NCI-H1417 (cell line): Measurements from ENCODE around the gene ZMYND8.
A peak's percentile ranks its signal among the peaks of the same experiment; 100 is the strongest.
"Not testable (repeated sequence)": the region's sequence is repeated elsewhere in the genome, so short reads cannot be mapped to it uniquely, and the experiment has no call there.

Experiments
- DNase-seq, 3 experiments: peaks; one replicate each; lab custom pipeline; 2025; lab: John Stamatoyannopoulos, UW

The ZMYND8 gene

GRCh38 chr20:47246061-47246777, 110.3 kb downstream of the ZMYND8 start:
- no peak for DNase-seq

- not testable (repeated sequence) for DNase-seq
Observed at GRCh38 chr20:47245166-47245565, 111.3 kb downstream of the ZMYND8 start.

DNA sequence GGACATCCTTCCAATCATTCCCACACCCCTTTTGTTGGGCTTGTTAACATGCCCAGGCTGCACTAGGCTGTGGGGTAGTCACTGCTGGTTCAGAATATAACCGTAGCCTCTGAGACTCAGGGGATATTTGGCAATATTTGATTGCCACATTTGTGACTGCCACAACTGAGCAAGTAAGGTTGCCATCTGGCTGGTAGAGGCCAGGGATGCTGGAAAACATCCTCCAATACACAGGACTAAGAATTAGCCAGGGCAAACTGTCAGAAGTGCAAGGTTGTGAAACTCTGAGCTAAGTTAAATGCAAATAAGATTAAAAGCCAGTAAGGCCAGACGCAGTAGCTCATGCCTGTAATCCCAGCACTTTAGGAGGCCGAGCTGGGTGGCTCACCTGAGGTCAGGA, 112.0 kb downstream of the ZMYND8 start:
- no peak for DNase-seq

DNA sequence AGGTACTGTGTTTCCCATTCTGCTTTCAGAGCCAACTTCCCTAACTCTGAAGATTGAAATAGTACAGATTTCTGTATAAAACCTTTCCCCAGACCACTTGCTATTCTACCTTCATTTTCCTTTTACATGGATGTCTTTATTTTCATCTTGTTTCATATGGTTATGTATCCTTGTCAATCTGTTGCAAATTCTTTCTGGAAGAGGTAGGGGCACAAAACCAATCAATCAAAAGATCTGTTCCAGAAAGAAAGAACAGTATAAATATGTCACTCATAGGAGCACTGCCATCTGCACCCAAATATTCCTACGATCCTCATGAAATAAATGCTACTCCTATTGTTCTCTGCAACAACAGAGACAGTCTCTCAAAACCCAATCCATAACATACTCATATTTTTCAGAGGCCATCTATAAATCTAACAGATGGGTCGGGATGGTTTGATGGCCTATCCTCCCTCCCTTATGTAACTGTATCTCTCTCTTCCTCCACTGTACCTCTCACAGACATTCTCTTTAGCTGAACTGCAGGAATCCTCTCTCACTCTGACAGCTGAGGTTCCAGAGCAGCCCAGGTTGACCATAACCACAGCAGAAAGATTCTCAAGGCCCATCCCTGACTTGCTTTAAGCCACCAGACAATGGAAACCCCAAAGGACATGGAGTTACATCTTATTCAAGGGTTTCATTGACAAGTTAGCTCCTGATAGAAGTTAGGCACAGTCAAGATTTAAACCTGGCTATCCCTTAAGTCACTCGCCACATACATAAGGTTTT, 112.8 kb downstream of the ZMYND8 start:
- no peak for DNase-seq

DNA sequence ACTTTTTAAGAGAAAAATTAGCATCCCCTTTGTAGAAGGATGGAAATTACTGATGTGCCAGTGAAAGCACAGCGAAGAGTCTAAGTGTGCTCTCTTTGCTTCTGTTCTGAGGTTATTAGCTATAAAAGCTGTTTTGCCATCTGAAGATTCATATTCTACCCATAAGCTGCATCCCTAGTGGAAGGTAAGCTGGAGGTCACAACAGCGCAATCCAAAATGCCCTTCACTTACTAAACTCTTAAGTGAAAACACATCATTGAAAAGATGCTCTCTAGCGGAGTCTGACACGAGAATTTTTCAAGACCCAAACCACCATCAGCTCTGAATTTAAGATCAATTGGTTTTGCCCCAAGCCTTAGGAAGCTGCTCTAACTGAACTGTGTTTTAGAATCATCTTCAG, 113.5 kb downstream of the ZMYND8 start:
- DNase-seq: no peak

GRCh38 chr20:47241345-47241781, 115.1 kb downstream of the ZMYND8 start:
- no peak for DNase-seq

DNA sequence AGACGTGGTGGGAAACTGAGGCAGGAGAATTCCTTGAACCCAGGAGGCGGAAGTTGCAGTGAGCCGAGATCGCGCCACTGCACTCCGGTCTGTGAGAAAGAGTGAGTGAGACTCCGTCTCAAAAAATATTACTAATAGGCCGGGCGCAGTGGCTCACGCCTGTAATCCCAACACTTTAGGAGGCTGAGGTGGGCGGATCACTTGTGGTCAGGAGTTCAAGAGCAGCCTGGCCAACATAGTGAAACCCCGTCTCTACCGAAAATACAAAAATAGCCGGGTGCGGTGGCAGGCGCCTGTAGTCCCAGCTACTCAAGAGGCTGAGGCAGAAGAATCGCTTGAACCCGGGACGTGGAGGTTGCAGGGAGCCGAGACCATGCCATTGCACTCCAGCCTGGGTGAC, 116.4 kb downstream of the ZMYND8 start:
- not testable (repeated sequence) for DNase-seq

DNA sequence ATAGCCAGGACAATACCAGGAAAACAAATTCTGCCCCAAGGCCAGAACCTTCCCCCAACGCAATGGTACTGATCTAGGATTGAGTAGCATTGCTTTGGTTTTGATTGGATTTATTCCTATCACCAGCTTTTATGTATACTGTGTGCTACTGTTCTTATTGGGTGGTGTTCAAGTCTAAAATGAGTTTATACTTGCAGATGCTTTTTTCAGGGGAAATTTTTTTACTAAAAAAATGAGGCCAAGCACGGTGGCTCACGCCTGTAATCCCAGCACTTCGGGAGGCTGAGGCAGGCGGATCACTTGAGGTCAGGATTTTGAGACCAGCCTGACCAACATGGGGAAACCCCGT, 116.8 kb downstream of the ZMYND8 start:
- no peak for DNase-seq

GRCh38 chr20:47238780-47239718, 117.5 kb downstream of the ZMYND8 start:
- no peak for DNase-seq

- no peak for DNase-seq
Observed at GRCh38 chr20:47237715-47238114, 118.8 kb downstream of the ZMYND8 start.

DNA sequence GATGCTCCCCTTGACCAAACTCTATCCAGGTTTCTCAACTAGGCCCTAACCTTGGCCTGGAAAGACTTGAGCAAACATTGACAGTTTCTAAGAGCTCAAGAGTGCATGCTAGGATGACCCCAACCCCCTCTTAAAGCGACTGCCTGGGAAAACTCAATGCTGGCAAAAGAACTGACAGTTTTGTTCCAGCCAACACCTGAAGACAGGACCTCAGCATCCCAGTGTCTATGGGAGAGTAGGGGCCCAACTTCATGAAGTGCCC, 119.9 kb downstream of the ZMYND8 start:
- DNase-seq: no peak

DNA sequence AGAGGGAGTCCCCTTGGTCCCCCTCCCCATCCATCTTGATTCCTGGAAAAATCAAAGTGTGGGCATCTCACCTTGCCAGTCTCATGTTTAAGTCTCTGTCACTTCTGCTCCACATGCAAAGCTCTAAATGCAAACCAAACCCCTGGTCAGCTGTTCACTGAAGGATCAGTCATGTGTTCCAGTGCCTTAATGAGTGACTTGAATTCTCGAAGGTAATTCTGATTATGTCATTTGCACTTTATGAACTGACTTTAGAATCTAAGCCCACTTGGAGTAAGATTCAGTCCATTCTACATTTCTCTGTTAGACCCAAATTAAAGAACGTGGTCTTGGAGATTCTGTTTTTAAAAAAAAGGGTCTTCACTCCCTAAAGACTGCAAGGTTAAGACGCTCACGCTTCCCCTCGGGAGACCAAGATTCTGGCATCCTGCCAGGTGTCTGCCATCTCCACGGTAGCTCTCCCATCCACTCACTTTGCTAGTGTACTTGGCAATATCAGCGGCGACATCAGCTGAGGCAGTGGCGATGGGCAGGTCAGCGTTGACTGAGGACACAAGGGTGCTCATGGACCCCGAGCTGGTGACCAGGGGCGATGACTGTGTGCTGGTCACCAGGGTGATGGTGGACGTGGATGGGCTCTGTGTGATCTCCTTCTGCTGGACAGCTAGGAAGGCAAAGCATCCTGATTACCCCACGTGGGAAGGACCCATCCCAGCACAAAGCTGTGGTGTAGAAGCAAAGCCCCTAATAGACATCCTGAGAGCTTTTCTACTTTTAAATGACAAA, 120.5 kb downstream of the ZMYND8 start:
- no peak for DNase-seq

DNA sequence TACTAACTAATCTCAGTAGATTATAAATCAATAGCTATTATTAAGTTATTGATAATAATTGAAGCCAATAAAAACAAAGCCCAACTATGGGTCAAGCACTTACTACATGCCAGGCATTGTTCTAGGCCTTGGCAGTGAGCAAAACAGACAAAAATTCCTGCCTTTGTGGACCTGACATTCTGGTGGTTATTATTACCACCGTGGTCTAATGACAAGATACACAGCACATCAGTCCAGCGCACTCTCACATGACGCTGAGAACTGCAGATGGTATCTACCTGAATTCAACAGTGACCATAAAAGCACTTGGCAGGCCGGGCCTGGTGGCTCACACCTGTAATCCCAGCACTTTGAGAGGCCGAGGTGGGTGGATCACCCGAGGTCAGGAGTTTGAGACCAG, 121.4 kb downstream of the ZMYND8 start:
- no peak for DNase-seq

DNA sequence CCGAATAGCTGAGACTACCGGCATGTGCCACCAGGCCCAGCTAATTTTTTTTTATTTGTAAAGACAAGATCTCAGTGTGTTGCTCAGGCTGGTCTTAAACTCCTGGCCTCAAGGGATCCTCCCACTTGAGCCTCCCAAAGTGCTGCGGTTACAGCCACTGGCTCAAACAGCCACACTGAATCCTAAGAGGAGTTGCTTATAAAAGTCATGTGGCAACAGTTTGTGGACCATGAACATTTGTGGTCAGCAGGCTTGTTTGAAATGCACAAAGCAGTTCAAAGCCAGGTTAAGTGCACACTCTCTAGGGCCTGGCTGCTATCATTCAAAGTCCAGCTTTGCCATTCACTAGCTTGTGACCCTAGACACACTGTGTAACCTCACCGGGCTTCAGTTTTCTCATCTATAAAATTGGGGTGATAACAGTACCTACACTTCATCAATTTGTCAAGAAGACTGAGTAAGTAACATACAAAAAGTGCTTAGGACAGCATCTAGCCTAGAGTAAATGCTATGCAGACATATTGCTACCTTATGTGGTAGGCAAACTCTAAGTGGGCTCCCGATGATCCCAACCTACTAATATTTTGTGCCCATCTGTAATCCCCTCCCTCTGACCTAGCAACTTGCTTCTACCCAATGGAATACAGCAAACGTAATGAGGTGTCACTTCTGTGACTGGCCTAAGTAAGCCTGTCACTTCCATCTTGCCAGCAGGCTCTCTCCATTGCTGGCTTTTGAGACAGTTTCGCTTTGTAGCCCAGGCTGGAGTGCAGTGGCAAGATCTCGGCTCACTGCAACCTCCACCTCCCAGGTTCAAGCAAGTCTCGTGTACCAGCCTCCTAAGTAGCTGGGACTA, 122.9 kb downstream of the ZMYND8 start:
- DNase-seq: no peak

GRCh38 chr20:47232518-47232917, 124.0 kb downstream of the ZMYND8 start:
- peak in 1 of 3 experiments; percentile 28 for DNase-seq

DNA sequence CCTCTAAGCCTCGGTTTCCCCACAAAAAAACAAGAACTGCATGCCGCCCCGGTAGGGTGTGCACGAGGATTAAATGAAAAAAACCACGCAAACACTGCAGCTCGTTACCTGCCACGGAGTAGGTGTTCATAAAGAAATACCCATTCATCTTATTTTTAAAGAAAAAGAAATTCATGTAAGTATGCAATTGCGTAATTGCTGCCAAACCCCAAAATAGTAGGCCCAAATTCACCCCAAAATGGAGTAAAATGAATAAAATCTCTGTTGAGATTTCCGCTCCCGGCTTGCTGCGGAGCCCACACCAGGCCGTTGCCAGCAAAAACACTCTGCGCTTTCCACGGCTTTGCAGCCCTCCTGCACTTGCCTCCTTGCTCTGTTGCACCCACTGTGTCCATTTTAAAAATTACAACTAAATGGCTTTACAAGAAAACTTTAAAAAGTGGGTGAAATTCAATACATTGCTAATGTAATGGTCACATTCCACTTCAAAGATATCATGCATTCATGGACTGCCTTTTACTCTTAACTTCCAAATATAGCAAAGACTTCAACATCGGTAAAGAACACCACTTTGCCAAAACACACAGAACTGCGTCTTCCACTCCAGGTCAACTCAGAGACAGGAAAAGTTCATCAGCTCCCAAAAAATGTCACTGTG, 125.0 kb downstream of the ZMYND8 start:
- no peak for DNase-seq

DNA sequence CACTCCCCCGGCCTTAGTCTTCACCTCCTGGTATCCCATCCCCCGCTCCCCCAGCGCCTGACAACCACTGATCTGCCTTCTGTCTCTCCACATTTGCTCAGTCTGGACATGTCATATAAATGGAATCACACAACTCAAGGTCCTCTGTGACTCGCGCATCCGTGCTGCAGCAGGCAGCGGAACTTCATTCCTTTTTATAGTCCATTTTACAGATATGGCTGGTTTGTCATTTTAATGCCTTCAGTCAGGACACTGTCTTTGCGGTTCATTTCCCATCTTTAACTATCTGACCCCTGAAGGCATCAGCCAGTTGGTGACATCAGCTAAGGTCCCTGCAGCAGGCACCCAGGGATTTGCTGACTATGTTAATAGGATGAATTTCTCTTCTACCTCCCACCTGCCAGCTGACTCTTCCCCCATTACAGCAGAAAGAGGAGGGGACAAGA, 125.7 kb downstream of the ZMYND8 start:
- DNase-seq: no peak

- no peak for DNase-seq
Observed at GRCh38 chr20:47228654-47229053, 127.8 kb downstream of the ZMYND8 start.

- no peak for DNase-seq
Observed at GRCh38 chr20:47227576-47227975, 128.9 kb downstream of the ZMYND8 start.

DNA sequence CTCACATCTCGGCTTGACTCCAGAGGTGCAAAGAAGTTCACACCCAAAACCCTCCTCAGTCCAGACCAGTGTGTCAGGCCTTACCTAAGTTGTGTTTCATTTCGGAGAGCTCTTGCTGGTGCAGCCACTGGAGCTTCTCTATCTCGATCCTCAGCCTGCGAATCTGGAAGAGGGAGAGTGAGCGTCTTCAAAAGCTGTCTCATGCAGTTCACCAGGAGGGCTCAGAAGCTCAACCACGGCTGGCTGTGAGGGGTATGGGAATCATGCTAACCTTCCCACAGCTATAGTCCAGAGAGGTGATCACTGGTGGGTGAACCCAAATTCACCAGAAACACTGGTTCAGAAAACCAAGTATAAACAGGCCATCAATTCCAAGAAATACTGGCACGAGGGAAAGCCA, 129.4 kb downstream of the ZMYND8 start:
- DNase-seq: no peak
